GM23338 (cell line): ENCODE data around the gene TMEM273.

Source experiments
- CREB1 ChIP-seq: fragments of 250-450 bp; sonication (Bioruptor Pico); IDR thresholded peaks from 2 replicates; pipeline ENCODE4 v1.5.0; 2020; ENCODE audit warnings: low read depth, mild to moderate bottlenecking, moderate library complexity
- EZH2 ChIP-seq: fragments of 200-600 bp; sonication (generic); IDR thresholded peaks from one replicate; pipeline ENCODE4 v1.8.0; 2017; ENCODE audit warnings: antibody characterized with exemption, mild to moderate bottlenecking, low read depth; ENCODE audit not compliant: unreplicated experiment
- EZH2phosphoT487 ChIP-seq: fragments of 200-600 bp; sonication (generic); IDR thresholded peaks from one replicate; pipeline ENCODE4 v1.8.1; 2018; ENCODE audit warnings: antibody characterized with exemption; ENCODE audit not compliant: unreplicated experiment
- JUNB ChIP-seq: IDR thresholded peaks from one replicate; pipeline ENCODE4 v1.6.1; 2016; ENCODE audit warnings: antibody characterized with exemption; ENCODE audit not compliant: unreplicated experiment
- POLR2AphosphoS5 ChIP-seq: IDR thresholded peaks from 2 replicates; pipeline ENCODE4 v1.6.1; 2016; ENCODE audit warnings: antibody characterized with exemption, low read depth
- STAT1 ChIP-seq: IDR thresholded peaks from one replicate; pipeline ENCODE4 v1.6.1; 2016; ENCODE audit warnings: antibody characterized with exemption; ENCODE audit not compliant: unreplicated experiment
- TF ChIP-seq, protein P1 (sequence below): IDR thresholded peaks from one replicate; pipeline ENCODE4 v1.6.1; 2018; ENCODE audit warnings: antibody characterized with exemption; ENCODE audit not compliant: unreplicated experiment
- TF ChIP-seq, protein P2 (sequence below), 2 experiments: fragments of 200-600 bp in 1 of 2; sonication (generic) in 1 of 2; conservative IDR thresholded peaks; 2 replicates each; pipeline versions ENCODE4 v1.5.1 to v1.6.1; 2016 to 2017; ENCODE audit warnings: antibody characterized with exemption in 2 of 2, low read depth in 2 of 2, mild to moderate bottlenecking in 2 of 2, moderate library complexity in 1 of 2

DNA sequence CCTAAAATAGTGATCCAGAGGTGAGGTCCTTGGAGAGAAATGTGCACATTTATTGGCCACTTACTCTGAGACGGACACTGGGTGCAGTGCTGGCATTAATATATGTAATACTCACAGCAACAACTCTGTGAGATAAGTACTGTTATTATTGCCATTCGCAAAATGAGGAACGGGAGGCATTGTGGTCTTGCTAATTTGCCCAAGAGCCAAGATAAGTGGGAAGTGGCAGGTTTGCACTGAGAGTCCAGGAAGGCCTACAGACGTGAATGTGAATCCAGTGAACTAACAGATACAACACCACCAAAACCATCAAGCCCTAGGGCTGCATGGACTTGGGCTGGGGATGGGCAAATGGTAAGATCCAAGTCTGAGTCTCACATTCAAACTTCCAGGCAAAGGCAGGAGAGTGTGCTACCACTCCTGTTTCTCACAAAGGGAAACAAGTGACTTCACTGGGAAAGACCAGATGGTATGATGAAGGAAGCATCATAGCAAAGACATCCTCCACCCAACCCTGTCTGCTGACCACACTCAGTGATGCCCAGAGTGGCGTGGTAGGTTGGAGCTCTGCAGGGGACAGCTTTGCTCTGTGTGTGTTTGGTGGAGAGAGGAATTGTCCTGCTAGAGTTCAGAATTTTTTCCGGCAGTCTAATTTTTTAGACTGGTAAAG, 19.2 kb downstream of the TMEM273 start:
- TF ChIP-seq, protein P1, sequence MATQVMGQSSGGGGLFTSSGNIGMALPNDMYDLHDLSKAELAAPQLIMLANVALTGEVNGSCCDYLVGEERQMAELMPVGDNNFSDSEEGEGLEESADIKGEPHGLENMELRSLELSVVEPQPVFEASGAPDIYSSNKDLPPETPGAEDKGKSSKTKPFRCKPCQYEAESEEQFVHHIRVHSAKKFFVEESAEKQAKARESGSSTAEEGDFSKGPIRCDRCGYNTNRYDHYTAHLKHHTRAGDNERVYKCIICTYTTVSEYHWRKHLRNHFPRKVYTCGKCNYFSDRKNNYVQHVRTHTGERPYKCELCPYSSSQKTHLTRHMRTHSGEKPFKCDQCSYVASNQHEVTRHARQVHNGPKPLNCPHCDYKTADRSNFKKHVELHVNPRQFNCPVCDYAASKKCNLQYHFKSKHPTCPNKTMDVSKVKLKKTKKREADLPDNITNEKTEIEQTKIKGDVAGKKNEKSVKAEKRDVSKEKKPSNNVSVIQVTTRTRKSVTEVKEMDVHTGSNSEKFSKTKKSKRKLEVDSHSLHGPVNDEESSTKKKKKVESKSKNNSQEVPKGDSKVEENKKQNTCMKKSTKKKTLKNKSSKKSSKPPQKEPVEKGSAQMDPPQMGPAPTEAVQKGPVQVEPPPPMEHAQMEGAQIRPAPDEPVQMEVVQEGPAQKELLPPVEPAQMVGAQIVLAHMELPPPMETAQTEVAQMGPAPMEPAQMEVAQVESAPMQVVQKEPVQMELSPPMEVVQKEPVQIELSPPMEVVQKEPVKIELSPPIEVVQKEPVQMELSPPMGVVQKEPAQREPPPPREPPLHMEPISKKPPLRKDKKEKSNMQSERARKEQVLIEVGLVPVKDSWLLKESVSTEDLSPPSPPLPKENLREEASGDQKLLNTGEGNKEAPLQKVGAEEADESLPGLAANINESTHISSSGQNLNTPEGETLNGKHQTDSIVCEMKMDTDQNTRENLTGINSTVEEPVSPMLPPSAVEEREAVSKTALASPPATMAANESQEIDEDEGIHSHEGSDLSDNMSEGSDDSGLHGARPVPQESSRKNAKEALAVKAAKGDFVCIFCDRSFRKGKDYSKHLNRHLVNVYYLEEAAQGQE = no peak
- TF ChIP-seq, protein P2, sequence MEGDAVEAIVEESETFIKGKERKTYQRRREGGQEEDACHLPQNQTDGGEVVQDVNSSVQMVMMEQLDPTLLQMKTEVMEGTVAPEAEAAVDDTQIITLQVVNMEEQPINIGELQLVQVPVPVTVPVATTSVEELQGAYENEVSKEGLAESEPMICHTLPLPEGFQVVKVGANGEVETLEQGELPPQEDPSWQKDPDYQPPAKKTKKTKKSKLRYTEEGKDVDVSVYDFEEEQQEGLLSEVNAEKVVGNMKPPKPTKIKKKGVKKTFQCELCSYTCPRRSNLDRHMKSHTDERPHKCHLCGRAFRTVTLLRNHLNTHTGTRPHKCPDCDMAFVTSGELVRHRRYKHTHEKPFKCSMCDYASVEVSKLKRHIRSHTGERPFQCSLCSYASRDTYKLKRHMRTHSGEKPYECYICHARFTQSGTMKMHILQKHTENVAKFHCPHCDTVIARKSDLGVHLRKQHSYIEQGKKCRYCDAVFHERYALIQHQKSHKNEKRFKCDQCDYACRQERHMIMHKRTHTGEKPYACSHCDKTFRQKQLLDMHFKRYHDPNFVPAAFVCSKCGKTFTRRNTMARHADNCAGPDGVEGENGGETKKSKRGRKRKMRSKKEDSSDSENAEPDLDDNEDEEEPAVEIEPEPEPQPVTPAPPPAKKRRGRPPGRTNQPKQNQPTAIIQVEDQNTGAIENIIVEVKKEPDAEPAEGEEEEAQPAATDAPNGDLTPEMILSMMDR (conservative IDR thresholded peaks at IDR 0.05; ENCODE audit: low read depth in 2 of 2) = no peak
- TF ChIP-seq CREB1 (CRISPR knock-in tag) = no peak
- no peak for TF ChIP-seq EZH2
- no peak for TF ChIP-seq JUNB
- TF ChIP-seq EZH2phosphoT487 = no peak
- TF ChIP-seq POLR2AphosphoS5 = no peak
- TF ChIP-seq STAT1 = no peak
